Stimulated activated CD8-positive, alpha-beta memory T cell treated with anti-CD3 and anti-CD28 coated beads, Interleukin-7, amount 100 ng/mL, for 1 hour (primary cell): ENCODE results near the gene RHOB.

Experiments
- DNase-seq, 2 donors: peaks; one replicate each; pipeline ENCODE4 v3.0.0-alpha.2; 2020; ENCODE audit warnings: low read depth in 2 of 2

The RHOB gene

GRCh38 chr2:20475567-20475952, 28.7 kb downstream of the RHOB start:
- DNase-seq, result no peak

- no peak for DNase-seq
Measured at GRCh38 chr2:20476481-20476880, 29.6 kb downstream of the RHOB start.

GRCh38 chr2:20476950-20477349, 30.1 kb downstream of the RHOB start:
- no peak for DNase-seq

GRCh38 chr2:20478961-20479360, 32.1 kb downstream of the RHOB start:
- no peak for DNase-seq

- no peak for DNase-seq
Measured at GRCh38 chr2:20479835-20480234, 33.0 kb downstream of the RHOB start.

- DNase-seq, result no peak
Measured at GRCh38 chr2:20480913-20481312, 34.0 kb downstream of the RHOB start.

GRCh38 chr2:20481798-20482405, 35.0 kb downstream of the RHOB start:
- DNase-seq, result no peak

GRCh38 chr2:20482725-20483124, 35.9 kb downstream of the RHOB start:
- DNase-seq, result no peak

GRCh38 chr2:20483194-20483895, 36.5 kb downstream of the RHOB start:
- no peak for DNase-seq

- no peak for DNase-seq
Measured at GRCh38 chr2:20484034-20484617, 37.3 kb downstream of the RHOB start.

- no peak for DNase-seq
Measured at GRCh38 chr2:20484810-20485611, 38.1 kb downstream of the RHOB start.

- DNase-seq, result no peak
Measured at GRCh38 chr2:20485612-20486388, 38.9 kb downstream of the RHOB start.

- no peak for DNase-seq
Measured at GRCh38 chr2:20486571-20486970, 39.7 kb downstream of the RHOB start.

- no peak for DNase-seq
Measured at GRCh38 chr2:20487030-20487391, 40.1 kb downstream of the RHOB start.

GRCh38 chr2:20487392-20488174, 40.7 kb downstream of the RHOB start:
- DNase-seq, result no peak

GRCh38 chr2:20488201-20488641, 41.3 kb downstream of the RHOB start:
- DNase-seq, result no peak

- no peak for DNase-seq
Measured at GRCh38 chr2:20488782-20489181, 41.9 kb downstream of the RHOB start.

GRCh38 chr2:20490300-20491181, 43.7 kb downstream of the RHOB start:
- no peak for DNase-seq

- no peak for DNase-seq
Measured at GRCh38 chr2:20491739-20492531, 45.1 kb downstream of the RHOB start.
